Stimulated activated effector memory CD8-positive, alpha-beta T cell treated with anti-CD3 and anti-CD28 coated beads, Interleukin-12 subunit alpha, Interleukin-12 subunit beta, amount 100 ng/mL, for 72 hours (primary cell): ENCODE data around the gene SRGAP1.

Experiments
- ATAC-seq: fragments of 150-1000 bp; cut with Tn5 transposase; 2 replicates; pipeline ENCODE4 v1.10.0; 2021
- DNase-seq, 2 donors: peaks; one replicate each; pipeline ENCODE4 v3.0.0; 2021 to 2022; ENCODE audit warnings: low spot score in 2 of 2
- H3K27ac Mint-ChIP-seq: one replicate; pipeline ENCODE4 v1.8.0; 2022; ENCODE audit warnings: mild to moderate bottlenecking, mixed read lengths
- H3K36me3 Mint-ChIP-seq: one replicate; pipeline ENCODE4 v1.8.0; 2022; ENCODE audit warnings: mild to moderate bottlenecking, mixed read lengths
- H3K4me1 Mint-ChIP-seq: one replicate; pipeline ENCODE4 v1.8.0; 2022; ENCODE audit warnings: mixed read lengths
- H3K4me3 Mint-ChIP-seq: one replicate; pipeline ENCODE4 v1.8.0; 2022; ENCODE audit warnings: mild to moderate bottlenecking, mixed read lengths
- H3K9me3 Mint-ChIP-seq: one replicate; pipeline ENCODE4 v1.8.0; 2022; ENCODE audit warnings: mixed read lengths

SRGAP1 gene

DNA sequence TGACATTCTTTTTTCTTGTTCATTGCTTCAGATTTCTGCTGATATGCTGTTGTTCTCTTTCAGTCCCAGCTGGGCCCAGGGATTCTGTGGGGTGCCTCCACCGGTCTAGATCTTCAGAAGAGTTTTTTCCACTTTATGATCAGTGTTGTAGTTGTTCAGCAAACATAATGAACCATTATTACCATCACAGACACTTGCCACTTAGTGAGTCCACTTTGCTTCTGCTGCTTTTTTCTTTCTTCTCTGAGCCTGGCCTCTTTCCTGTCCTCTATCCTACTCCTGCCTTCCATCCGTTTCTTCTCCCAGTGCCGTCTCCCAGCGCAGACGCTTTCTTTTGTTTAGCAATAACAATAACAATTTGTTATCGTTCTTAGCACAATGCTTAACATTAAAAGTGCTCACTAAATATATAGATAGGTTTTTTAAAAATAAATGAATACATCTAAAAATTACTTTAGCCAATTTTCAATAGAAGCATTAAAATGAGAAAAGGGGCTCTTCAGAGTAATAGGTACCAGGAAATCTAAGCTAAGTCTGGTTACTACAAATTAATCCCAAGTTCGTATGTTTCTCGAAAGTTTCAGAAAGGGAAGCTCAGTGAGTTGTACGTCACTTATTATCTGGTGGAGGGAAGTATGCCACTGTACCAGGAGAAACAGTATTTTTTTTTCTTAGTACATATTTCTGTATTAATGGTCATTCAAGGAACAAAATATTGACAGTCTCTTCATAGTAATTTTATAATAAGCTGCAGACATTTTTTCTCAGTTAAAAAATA, 98.2 kb downstream of the SRGAP1 start:
- Mint-ChIP-seq H3K9me3 (no peaks in the 10 kb centered on the region), H3K4me1 (no peaks in the 10 kb centered on the region), H3K4me3 (no peak overlapping the region), H3K27ac (no peak overlapping the region), H3K36me3 (no peaks in the 10 kb centered on the region)
- ATAC-seq (no peak), DNase-seq (no peak)

DNA sequence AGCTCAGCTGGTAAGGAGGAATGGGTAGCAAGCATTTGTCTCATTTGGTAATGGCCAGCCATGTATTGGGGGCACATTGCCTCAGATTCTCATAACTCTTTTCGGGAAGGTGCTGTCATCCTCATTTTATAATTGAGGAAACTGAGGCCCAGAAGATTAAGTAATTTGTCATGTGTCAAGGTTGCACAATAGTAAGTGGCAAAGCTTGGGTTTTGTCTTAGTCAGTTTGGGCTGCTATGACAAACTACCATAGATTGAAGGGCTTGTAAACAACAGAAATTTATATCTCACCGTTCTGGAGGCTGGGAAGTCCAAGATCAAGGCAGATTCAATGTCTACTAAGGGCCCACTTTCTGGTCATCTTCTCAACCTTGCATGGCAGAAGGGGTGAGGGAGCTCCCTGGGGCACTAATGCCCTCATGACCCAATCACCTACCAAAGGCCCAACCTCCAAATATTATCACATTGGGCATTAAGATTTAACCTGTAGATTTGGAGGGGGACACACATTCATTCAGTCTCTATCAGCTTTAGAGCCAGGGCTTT, 99.6 kb downstream of the SRGAP1 start:
- ATAC-seq (peak; percentile 8), DNase-seq (no peak)
- H3K4me3 Mint-ChIP-seq, result no peak overlapping the region
- H3K4me1 Mint-ChIP-seq, result no peaks in the 10 kb centered on the region
- H3K27ac Mint-ChIP-seq, result no peak overlapping the region
- H3K36me3 Mint-ChIP-seq, result no peaks in the 10 kb centered on the region
- H3K9me3 Mint-ChIP-seq, result no peaks in the 10 kb centered on the region

DNA sequence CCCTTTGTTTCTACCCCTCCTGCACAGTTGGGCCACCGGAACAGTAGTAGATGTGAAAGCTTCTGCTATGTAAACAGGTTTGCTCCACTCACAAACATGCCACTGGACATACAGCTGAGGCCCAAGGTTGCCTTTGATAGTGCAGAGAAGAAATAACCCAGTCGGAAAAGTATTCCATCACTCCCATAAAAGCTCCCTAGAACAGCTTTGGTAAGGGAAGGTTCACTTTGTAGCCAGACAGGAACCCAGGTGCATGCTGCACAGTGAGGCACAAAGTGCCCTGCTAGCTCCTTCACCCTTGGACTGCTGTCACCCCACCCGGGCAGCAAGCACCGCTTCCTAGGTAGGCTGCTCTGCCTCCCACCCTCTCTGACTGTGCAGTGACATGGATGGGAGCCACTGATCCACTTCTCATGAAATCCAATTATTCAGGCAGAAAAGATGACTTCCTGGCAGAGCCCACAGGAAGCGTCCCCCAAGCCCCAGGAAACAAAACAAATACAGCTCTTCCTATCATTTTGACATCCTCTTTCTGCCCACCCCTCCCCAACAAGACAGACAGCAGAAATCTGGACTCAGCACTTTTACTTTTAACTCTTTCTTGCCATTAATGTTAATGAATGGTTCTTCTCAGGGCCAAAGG, 100.2 kb downstream of the SRGAP1 start:
- no peak overlapping the region for H3K4me3 Mint-ChIP-seq
- no peaks in the 10 kb centered on the region for H3K4me1 Mint-ChIP-seq
- no peaks in the 10 kb centered on the region for H3K9me3 Mint-ChIP-seq
- DNase-seq, result no peak
- no peaks in the 10 kb centered on the region for H3K36me3 Mint-ChIP-seq
- ATAC-seq, result peak; percentile 51
- H3K27ac Mint-ChIP-seq, result no peak overlapping the region

DNA sequence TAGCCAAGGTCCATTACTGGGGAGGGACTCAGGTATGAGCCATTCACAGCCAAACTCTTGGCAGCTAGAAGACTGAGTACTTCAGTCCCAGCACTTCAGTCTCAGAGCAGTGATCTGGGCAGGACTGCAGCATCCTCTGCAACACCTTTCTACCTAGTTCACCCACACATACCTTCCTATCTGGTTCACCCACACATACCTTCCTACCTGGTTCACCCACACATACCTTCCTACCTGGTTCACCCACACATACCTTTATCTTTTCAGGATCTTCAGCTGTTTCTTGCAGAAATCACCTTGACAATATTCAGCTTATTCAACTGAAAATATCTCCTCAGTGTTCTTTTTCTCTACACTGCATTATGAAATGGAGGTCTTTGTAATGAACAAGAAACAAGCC, 101.3 kb downstream of the SRGAP1 start:
- no peaks in the 10 kb centered on the region for H3K9me3 Mint-ChIP-seq
- no peak for ATAC-seq
- DNase-seq, result no peak
- H3K4me3 Mint-ChIP-seq, result no peak overlapping the region
- no peak overlapping the region for H3K27ac Mint-ChIP-seq
- no peaks in the 10 kb centered on the region for H3K4me1 Mint-ChIP-seq
- no peaks in the 10 kb centered on the region for H3K36me3 Mint-ChIP-seq

DNA sequence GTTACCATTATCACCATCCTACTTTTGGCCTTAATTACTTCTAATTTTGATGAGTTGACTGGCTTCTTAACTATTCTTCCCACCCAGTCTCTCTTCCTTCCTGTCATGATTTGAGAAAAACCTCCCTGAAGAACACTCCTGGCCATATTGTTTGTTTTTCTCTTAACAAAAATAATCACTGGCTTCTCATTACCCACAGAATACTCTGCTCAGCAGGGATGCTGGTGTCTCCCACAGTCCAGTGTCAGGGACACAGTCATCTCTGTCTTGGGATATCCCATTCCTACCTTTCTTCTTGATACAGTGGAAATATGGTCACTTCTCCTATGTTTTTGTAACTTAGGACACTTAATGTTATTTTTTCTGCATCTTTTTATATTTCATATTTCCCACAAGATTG, 103.7 kb downstream of the SRGAP1 start:
- no peaks in the 10 kb centered on the region for H3K4me1 Mint-ChIP-seq
- ATAC-seq, result no peak
- H3K9me3 Mint-ChIP-seq, result no peaks in the 10 kb centered on the region
- no peak overlapping the region for H3K4me3 Mint-ChIP-seq
- no peak for DNase-seq
- H3K36me3 Mint-ChIP-seq, result no peaks in the 10 kb centered on the region
- H3K27ac Mint-ChIP-seq, result no peak overlapping the region

DNA sequence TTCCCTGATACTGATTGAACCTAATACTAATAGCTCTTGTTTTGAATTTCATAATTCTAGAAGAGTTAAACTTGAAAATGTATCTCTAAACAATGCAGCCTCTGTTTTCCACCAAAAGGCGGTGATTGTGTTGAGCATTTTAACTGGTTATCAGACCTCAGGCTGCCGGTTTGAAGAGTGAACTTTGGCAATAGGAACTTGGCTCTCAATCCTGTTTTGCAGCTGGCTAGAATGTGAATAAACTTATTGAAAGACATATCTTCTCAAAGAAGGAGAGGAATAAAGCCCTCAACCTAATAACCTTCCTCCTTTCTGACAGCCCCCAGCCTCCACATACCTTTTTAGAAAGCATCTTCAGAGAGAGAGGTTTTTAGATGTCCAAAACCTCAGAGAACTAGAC, 105.4 kb downstream of the SRGAP1 start:
- H3K27ac Mint-ChIP-seq, result no peak overlapping the region
- no peaks in the 10 kb centered on the region for H3K4me1 Mint-ChIP-seq
- H3K4me3 Mint-ChIP-seq, result no peak overlapping the region
- no peaks in the 10 kb centered on the region for H3K36me3 Mint-ChIP-seq
- no peak for DNase-seq
- no peaks in the 10 kb centered on the region for H3K9me3 Mint-ChIP-seq
- ATAC-seq, result no peak

DNA sequence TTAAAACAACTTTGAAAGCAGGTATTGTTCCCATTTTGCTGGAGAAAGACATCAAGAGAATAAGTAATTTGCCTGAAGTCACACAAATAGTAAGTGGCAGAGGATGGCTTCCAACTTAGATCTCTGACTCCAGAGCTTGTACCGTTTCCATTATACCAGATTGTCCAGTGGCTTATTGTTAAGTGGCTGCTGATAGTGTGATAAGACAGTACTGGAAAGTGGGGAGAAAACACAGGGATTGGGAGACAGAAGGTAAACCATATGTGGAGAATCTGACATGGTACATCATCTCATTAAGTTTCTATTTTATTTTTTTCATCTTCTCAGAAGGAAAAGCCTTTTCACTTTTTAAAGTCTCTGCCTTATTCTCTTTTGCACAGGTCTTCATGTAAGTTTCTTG, 108.5 kb downstream of the SRGAP1 start:
- no peak overlapping the region for H3K27ac Mint-ChIP-seq
- H3K36me3 Mint-ChIP-seq, result no peaks in the 10 kb centered on the region
- H3K4me1 Mint-ChIP-seq, result no peaks in the 10 kb centered on the region
- no peak for DNase-seq
- no peak for ATAC-seq
- no peaks in the 10 kb centered on the region for H3K9me3 Mint-ChIP-seq
- H3K4me3 Mint-ChIP-seq, result no peak overlapping the region

DNA sequence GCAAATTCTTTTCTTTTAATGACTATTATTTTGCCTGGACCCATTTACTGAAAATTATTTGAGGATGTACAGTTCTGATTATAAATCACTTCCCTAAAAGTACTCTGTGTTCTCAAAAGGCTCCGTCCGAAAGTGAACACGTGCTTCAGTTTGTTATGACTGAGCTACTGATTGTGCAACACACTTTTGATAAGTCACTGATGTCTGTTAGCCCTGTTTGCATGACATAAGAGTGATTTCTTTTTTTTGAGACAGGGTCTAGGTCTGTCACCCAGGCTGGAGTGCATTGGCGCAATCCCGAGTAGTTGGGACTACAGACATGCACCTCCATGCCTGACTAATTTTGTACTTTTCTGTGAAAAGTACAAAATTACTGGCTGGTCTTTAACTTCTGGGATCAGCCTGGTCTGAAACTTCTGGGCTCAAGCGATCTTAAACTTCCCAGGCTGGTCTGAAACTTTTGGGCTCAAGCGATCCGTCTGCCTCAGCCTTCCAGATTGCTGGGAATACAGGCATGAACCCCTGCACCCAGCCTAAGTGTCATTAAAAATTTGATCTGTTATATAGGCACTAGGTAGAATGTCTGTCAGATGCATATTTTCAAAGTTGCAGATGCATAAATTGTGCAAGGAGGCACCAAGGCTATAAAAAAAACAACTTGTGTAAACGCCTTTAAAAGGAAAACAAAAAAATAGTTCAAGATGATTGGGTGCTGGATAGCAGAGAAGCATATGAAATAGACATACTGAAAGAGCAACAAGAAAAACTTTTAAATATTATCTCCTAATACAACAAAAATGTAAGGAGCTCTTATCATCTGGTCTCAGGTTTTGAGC, 111.5 kb downstream of the SRGAP1 start:
- no peak overlapping the region for H3K27ac Mint-ChIP-seq
- H3K4me3 Mint-ChIP-seq, result no peak overlapping the region
- H3K4me1 Mint-ChIP-seq, result no peaks in the 10 kb centered on the region
- no peaks in the 10 kb centered on the region for H3K9me3 Mint-ChIP-seq
- DNase-seq, result no peak
- H3K36me3 Mint-ChIP-seq, result no peaks in the 10 kb centered on the region
- ATAC-seq, result no peak

DNA sequence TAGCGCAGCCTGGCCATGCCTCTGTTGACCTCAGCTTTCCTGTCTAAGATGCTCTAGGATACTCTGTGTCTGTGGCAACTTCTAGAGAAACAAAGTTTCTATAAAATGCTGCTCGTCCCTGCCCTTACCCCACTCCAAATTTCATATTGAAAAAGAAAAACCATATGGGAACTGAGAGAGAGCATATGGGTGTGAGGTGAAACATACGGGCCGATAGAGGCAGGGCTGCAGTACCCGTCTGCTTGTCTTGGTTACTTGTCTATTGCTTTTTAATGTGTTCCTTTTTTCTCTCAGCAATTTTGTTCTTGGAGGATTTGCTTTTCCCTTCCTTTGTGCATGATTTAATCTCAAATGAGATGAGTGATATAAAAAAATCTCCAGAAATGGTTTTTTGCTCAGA, 113.0 kb downstream of the SRGAP1 start:
- peak; percentile 29 for ATAC-seq
- Mint-ChIP-seq H3K27ac (no peak overlapping the region), H3K4me3 (no peak overlapping the region), H3K4me1 (no peaks in the 10 kb centered on the region), H3K36me3 (no peaks in the 10 kb centered on the region), H3K9me3 (no peaks in the 10 kb centered on the region)
- no peak for DNase-seq

DNA sequence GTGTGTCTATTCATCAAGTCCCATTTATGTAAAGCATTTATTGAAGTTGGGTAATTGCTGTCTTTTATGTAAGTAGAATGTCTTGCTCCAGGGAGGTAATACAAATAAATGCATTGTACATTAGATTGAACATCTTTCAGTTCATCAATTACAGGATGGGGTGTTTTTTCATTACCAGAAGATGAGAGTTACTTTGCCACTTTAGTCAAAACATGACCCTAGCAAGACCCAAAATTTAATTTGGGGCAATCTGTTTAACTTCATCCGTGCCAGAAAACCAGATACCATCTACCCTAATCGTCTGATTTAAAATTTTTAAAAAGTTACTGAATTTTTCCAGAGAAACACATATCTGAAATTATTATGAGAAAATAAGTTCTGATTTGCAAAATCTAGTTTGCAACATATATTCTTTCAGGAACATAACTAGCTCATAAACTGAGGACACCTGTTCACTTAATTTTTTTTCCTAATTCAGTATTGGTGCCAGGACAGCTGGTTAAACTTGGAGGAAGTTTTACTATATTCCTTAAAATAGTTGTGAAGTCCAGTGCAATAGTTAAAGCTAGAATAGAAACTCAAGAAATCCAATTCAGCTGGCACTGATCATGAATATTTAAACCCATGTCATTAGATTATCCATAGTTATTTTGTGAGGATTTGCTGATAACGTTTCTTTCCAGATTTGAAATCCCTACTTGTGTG, 114.5 kb downstream of the SRGAP1 start:
- Mint-ChIP-seq H3K9me3 (no peaks in the 10 kb centered on the region), H3K36me3 (no peaks in the 10 kb centered on the region), H3K4me3 (no peak overlapping the region), H3K27ac (no peak overlapping the region), H3K4me1 (no peaks in the 10 kb centered on the region)
- ATAC-seq, result no peak
- DNase-seq, result no peak

DNA sequence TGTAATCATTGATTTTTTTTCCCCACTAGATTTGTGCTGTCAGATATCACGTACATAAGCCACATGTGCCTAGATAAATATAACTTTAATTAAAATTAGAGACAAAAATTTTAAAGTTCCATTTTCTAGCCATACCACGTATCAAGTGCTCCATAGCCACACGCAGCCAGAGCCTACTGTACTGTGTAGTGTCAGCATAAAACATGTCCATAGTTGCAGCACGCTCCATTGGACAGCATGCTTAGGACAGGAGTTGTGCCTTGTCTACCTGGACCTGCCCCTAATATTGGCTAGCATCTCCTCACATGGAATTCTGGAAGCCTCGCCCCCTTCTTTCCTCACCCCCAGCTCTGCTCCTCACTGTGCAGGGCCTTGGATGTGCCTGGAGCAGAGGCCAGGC, 116.5 kb downstream of the SRGAP1 start:
- H3K36me3 Mint-ChIP-seq, result no peaks in the 10 kb centered on the region
- peak; percentile 20 for ATAC-seq
- H3K4me1 Mint-ChIP-seq, result no peaks in the 10 kb centered on the region
- no peak overlapping the region for H3K4me3 Mint-ChIP-seq
- no peak overlapping the region for H3K27ac Mint-ChIP-seq
- H3K9me3 Mint-ChIP-seq, result no peaks in the 10 kb centered on the region
- no peak for DNase-seq

DNA sequence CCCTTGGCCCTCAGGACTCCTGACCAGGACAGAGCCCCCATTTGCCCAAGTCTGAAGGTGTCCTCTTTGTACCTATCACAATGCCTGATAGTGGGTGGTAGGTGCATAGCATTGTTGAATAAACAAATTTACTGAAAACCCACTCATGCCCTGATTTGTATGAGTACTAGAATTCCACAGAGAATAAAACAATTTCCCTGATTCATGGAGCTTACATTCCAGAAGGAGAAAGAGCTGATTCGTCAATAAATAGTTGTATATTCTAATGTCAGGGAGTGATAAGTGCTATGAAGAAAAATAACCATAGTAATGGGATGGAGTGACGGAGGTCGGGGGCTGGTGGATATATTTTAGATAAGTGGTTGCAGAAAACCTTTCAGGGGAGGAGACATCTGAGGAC, 117.0 kb downstream of the SRGAP1 start:
- Mint-ChIP-seq H3K27ac (no peak overlapping the region), H3K36me3 (no peaks in the 10 kb centered on the region), H3K9me3 (no peaks in the 10 kb centered on the region), H3K4me1 (no peaks in the 10 kb centered on the region), H3K4me3 (no peak overlapping the region)
- DNase-seq (no peak), ATAC-seq (no peak)

DNA sequence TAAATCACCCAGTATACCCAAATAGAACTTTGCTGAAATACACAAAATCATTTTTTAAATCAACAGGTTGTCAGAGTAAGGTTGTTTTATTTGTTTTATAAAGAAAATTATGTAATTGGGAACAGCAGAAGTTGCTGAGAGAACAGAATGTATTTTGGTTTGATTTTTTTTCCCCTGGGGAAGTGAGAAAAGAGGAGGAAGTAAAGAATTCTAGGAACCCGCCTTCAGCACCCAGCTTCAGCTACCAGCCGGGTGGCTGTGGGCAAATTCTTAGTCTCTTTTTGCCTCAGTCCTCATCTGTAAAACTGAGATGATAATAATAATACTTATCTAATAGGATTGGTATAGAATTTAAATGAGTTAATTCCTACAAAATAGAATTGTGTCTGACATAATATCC, 119.4 kb downstream of the SRGAP1 start:
- H3K4me3 Mint-ChIP-seq, result no peak overlapping the region
- no peaks in the 10 kb centered on the region for H3K4me1 Mint-ChIP-seq
- no peaks in the 10 kb centered on the region for H3K36me3 Mint-ChIP-seq
- H3K27ac Mint-ChIP-seq, result no peak overlapping the region
- DNase-seq (no peak), ATAC-seq (no peak)
- H3K9me3 Mint-ChIP-seq, result no peaks in the 10 kb centered on the region

DNA sequence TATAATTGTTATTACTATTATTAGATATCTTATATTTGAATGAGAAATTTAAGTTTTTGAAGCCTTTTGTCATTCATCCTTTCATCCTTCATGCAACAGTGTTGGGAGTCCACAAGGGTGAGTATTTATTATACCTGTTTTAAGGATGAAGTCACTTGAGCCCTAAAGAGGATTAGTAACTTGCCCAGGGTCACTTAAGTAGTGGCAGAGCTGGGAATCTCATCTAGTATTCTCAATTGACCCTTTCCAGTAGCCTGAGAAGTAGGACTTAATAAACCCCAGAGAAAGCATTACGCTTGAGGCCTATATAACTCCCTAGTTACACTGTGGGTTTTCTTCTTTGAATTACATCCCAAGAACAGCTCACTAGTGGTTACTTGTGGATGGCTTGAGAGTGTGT, 119.8 kb downstream of the SRGAP1 start:
- H3K4me3 Mint-ChIP-seq, result no peak overlapping the region

DNA sequence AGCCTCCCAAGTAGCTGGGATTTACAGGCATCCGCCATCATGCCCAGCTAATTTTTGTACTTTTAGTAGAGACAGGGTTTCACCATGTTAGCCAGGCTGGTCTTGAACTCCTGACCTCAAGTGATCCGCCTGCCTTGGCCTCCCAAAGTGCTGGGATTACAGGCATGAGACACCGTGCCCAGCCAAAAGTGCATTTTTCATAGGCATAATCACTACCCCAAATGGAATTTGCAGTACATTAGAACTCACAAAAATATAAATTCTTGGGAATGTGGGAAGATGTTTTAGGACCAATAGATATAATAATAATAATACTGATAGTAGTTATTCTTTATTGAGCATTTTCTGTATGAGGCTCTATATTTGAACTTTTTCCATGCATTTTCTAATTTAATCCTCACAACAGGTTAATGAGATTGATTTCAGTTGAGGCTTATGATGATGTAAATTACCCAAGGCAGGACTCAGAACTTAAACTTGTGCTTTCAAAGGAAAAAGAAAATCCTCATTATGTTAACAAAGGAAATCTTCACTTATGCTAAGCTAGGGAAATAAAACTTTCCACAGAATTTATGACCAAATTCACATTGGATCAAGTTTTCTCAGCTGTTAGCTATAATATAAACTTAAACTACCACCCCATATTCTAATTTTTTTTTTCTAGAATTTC, 121.6 kb downstream of the SRGAP1 start:
- ATAC-seq, result no peak
- no peak overlapping the region for H3K27ac Mint-ChIP-seq
- no peaks in the 10 kb centered on the region for H3K4me1 Mint-ChIP-seq
- no peak overlapping the region for H3K4me3 Mint-ChIP-seq
- no peak for DNase-seq
- no peaks in the 10 kb centered on the region for H3K9me3 Mint-ChIP-seq
- no peaks in the 10 kb centered on the region for H3K36me3 Mint-ChIP-seq

More for the DNA sequence above, 119.8 kb downstream of the SRGAP1 start:
- ATAC-seq (no peak), DNase-seq (no peak)
- H3K27ac Mint-ChIP-seq, result no peak overlapping the region
- H3K36me3 Mint-ChIP-seq, result no peaks in the 10 kb centered on the region
- no peaks in the 10 kb centered on the region for H3K9me3 Mint-ChIP-seq
- no peaks in the 10 kb centered on the region for H3K4me1 Mint-ChIP-seq
